ENCODE measurements around the gene CRYBG3.
"Not testable (repeated sequence)": the region's sequence is repeated elsewhere in the genome, so short reads cannot be mapped to it uniquely, and the experiment has no call there.

Gene CRYBG3

DNA sequence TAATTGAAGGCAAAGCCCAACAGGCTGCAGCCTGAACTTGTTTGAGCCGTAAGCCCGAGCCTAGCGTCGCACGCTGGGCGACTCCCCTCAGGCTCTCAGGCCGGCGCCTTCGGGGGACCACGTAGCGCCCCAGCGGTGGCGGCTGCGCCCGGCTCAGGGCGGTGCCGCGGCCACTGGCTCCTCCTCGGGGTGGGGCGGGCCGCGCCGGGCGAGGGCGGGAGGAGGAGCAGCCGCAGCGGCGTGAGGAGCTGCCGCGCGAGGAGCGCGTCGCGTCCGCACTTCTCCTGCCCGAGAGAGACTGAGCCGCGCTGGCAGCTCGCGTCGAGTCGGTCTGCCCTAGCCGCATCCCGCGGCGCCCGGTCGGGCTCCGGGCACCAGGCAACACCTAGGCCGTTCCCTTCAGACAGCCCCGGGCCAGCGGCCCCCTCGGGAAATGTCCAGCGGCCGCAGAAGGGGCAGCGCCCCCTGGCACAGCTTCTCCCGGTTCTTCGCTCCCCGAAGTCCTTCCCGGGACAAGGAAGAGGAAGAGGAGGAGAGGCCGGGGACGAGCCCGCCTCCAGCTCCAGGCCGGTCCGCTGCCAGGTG, at the start of gene CRYBG3:
CRYBG3 (plus strand) TSS at position 238 of the 585 bp plus-strand sequence; CDS start at position 434, 196 bp downstream.
- peak; percentile 54 for DNase-seq

DNA sequence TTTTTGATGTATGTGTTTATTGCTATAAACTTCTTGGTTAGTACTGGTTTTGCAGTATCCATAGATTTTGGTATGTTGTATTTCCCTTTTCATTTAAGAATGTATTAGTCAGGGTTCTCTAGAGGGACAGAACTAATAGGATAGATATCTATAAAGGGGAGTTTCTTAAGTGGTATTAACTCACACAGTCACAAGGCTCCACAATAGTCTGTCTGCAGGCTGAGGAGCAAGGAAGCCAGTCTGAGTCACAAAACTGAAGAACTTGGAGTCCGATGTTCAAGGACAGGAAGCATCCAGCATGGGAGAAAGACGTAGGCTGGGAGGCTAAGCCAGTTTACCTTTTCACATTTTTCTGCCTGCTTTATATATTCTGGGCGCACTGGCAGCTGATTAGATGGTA, 48.9 kb upstream of the CRYBG3 start:
- DNase-seq = no peak

GRCh38 chr3:97778152-97778551, 43.7 kb upstream of the CRYBG3 start:
- no peak for DNase-seq

DNA sequence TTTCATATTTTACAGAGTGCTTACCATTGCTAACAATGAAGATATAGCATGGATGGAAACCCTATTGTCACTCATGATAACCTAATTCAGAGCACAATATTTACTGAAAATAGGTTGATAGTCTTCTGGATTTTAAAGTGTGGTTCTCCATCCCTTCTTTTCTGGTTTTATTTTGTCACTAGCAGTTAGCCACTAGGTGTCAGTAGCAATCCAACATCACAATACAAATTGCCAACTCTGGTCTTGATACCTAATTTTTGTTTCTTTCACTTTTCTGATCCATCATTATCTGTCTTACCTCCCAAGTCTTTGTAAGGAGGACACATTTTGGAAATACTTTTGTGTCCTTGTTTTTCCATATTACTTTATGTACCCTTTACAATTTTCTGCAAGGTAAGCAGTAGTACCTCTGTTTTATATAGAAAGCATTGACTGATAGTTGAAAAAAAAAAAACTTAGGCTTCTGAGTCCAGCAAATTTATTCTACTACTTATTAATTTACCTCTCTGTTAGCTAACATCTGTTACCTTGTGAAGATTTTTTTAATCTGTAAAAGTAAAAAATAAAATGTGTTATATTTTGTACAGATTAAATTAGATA, 28.3 kb upstream of the CRYBG3 start:
- DNase-seq = peak; percentile 17

DNA sequence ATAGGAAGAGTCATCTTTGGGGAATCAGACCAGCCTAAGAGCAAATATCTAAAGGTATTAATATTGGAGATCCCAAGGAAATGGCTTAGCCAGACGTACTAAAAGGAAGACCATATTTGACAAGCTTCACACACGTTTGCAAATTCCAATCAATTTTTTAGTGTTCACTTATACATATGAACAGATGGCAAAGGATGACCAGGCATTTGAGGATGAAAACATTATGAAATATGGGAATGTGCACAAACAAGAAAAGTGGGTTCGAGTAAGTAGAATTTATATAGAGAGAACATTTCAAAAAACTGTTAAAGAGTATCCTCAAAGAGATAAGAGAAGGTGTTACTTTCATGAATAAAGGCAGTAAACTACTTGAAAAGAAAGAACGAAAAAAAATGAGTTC, 25.9 kb upstream of the CRYBG3 start:
- no peak for DNase-seq

DNA sequence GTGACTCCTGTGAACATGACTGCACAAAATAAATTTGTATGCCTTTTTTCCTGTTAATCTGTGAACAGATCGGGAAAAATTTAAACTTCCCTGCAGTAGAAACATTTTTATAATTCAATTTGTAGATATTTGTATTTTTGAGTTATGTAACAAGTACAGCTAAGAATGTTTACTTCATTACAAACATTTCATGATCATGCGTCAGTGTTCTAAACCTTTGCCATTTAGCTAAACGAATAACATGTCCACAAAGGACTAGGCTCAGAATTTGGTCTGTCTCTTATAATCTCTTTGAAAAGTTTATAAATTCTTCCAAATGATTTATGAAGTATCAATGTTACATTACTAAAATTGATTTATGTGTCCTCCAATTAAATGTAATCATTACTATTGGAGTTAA, 17.3 kb upstream of the CRYBG3 start:
- DNase-seq = no peak

DNA sequence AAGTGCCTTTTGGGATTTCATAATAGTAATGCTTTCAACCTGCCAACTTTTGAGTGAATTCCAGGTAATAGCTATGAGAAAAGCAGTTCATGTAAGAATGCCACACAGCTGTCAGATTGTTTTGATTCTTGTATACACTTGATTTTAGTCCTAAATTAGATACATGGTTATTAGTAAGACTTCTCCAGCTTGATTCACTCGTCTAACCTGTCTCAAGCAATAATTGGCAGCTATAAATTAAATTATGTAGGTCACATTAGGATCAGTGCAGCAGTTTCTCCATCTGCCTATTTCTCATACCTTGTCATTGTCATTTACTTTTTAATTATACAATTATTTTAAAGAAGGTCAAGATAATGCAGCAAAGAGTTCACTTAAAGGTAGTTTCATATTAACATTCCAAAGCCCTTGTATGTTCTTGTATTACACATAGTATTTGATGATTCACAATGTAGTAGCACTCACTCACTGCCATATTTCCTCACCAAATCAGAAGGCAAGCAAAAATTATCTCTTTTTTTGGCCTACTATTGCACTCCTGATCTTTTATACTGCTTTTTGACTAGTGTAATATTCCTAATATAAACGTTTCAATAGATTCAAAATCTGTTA, 10.9 kb upstream of the CRYBG3 start:
- DNase-seq = no peak

- no peak for DNase-seq
These were observed 6.5 kb upstream of the CRYBG3 start for GRCh38 chr3:97815149-97815917.

DNA sequence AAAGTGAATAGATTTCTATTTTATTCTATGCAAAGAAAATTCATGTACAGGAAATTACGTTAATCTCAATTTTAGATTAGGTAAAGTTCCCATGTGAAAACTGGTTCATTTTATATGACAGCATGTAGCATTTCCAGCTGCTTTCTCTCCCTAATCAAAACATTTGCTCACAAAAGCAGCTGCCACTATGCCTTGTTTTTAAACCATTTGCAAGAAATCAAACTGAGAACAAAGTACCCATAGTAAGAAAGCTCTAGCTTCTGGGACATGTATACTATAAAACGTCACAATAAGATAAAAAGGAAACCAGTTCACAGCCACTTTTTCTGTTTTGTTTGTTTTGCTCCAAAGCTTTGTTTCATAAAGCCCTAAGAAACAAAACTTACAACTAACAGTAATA, 5.0 kb upstream of the CRYBG3 start:
- DNase-seq = no peak

- peak; percentile 99 for DNase-seq
These were observed 3.8 kb upstream of the CRYBG3 start for GRCh38 chr3:97817965-97818364.

DNA sequence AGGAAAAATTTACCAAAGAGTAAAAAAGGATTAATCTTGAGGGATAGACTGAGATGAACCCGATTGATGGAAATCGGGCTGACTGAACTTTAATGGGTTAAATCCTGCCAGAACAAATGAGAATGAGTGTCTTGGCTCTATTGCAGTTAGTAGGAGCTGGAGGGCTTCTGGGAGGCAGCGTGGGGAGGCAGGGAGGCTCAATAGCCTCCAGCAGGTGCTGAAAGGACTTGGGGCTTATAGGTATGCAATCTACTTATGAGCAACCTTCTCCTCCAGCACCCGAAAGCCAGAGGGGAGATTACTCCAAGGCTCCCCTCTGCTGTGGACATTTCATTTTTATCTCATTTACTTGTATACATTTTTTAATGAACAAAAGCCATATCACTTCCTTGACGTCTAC, 1.0 kb upstream of the CRYBG3 start:
- no peak for DNase-seq

DNA sequence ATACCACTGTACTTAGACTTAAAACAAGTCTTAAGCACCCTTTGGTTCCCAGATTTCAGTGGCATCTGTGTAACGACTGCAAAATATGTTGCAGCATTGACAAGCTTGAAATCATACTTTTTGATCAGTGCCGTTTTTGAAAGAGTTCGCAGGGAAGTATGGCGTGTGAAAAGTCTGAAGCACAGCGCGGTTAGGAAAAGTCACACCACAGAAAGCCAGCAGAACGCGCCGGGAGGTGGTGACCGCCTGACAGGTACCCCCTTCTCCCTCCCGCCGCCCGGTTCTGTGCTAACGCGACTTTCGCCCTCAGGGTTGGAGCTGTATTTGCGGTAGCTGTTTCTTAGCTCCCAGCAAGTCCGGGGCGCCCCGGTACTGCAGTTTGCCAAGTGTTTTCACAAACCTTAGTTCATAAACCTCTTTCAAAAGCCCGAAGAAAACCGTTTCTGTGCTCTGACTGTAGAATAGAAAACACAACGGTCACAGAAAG, 481 bp upstream of the CRYBG3 start:
- DNase-seq = no peak

DNA sequence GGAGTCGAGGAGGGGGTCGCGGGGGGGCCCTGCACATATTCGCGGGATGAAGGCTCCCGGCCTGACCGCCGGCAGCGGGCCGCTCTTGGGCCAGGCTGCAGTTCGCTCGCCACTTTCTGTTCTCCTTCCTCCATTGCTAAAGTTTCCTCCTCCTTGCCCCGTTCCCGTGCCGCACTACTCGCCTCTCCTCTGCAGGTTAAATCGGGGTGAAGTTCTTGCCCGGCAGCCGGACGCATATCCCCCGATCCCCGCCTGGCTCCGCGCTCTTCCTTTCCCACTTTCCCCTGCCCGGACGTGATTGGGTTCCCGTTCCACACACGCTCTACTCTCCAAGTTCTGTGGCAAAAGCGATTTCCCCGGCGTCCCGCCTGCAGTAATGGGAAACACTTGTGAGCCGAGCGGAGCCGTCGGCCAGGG, 556 bp downstream of the CRYBG3 start:
- DNase-seq = no peak

DNA sequence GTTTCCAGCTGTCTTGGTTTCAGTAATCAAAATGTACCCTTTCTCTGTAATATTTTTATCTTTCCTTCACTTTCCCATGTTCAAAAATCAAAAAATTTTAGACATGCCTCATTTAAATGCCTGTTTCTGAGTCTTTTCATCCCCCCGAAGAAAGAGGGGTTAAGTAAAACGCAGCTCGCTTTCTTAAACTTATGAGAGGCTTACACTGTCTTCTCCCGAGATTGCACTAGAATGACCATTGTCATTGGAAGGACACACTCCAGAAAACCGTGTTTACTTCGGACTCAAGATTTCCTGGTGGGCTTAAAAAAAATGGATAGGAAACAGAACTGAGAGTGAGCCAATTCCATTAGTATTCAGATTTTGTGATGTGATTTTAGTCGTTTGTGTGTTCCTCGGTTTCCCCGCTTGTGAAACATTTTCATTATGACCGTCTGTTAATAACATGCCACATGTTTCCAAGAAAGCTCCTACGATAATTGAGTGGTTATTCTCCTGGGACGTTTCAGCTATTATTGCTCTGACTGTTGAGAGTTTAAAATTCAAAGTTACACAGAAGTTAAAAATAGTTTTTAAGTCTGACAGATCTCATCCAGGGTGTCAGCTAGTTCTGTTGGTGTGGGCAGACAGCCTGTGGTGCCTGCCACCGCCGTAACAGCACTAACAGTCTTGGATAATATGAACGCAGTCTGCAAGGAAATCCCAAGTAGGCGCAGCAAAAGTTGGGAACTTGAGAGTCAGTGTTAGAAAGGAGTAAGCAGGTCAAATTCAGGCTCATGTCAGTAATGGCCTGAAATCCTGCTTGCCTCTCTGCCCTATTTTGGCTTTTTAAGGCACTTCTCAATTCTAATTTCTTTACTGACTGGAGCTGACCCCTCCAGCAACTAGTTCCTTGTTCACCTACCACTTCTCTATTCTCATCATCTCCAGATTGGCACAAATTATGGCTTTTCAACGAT, 1.5 kb downstream of the CRYBG3 start:
- DNase-seq = no peak

DNA sequence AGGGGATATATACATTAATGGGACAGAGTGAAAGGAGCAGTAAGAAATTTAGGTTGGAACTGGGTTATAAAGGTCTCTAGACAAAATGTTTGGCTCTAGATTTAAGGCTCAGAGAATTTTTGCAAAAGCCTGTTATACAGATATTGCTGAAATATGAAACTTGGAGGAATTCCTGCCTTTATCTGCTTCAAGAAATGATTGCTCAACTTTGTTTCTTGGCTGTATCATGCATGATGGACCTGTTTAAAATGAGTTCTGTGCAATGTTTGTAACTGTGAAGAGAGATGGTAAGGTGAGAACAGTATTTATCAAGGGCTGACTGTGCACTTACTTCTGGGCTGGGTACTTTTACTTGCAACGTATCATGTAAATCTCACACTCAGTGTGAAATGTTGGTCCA, 3.3 kb downstream of the CRYBG3 start:
- no peak for DNase-seq

- DNase-seq = no peak
These were observed 6.1 kb downstream of the CRYBG3 start for GRCh38 chr3:97827741-97828471.

DNA sequence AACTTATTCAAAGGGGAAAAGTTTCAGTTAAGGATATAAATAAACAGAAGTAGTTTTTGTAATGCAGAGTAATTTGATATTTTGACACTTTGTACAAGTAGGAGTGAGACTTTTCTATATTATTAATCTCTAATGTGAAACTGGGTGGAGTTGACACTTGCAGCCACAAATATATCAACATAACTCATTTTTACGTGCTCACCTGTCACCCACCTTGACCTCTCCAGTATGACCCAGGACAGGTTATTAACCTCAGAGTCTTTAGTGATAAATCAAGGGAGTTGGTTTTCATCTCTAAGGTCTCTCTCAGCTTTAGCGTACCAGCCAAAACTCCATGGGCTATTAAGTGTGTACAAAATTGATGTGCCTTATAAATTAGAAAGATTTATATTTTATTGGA, 7.4 kb downstream of the CRYBG3 start:
- no peak for DNase-seq

DNA sequence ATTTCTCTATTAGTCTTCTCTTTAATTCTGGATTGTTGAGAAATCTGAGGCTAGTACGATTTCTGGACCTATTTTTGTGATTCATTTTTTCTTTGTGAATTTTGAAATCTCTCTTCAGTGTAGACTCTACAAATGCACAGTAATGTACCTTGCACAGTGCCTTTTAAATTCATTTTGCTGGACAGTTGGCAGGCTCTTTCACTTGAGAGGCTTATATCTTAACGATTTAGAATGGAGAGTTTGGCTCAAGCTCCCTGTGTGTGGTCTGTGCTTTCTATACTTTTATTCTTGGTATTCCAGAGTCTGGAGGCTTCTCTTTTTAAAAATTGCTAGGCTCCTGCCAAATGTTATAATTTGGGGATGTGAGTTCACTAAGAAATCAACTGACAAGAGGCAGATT, 8.8 kb downstream of the CRYBG3 start:
- no peak for DNase-seq

- no peak for DNase-seq
These were observed 9.3 kb downstream of the CRYBG3 start for GRCh38 chr3:97831140-97831539.

- not testable (repeated sequence) for DNase-seq
These were observed 11.4 kb downstream of the CRYBG3 start for GRCh38 chr3:97833184-97833583.

DNA sequence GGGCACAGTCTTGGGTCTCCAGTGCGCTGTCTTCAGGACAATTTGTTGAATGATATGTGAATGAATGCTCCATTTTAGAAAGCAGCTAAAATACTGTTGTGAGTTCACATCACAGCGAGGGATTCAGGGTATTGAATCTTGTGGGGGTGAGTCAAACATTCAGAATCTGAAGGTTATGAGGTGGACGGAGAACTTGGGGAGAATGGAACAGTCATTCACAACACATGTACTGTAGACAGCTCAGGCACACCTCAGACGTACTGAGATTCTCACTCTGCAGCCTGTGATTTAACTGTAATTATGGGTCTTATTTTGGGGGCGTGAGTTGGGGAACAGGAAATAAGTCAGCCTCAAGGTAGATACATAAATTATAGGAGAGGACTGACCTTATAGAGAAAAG, 13.9 kb downstream of the CRYBG3 start:
- DNase-seq = no peak

- DNase-seq = no peak
These were observed 16.6 kb downstream of the CRYBG3 start for GRCh38 chr3:97838393-97838792.
